Measurements from ENCODE around the gene ANKS1B.
"Not testable (repeated sequence)": the region's sequence is repeated elsewhere in the genome, so short reads cannot be mapped to it uniquely, and the experiment has no call there.

ANKS1B gene

GRCh38 chr12:99611599-99611998, 373.1 kb downstream of the ANKS1B start:
- Histone ChIP-seq H3K4me3 (no peak overlapping the region), H3K27ac (no peak overlapping the region), H3K4me1 (no peaks in the 10 kb centered on the region), H3K9me3 (no peaks in the 10 kb centered on the region), H3K27me3 (no peaks in the 10 kb centered on the region), H3K36me3 (no peaks in the 10 kb centered on the region)
- DNase-seq: no peak
- intact Hi-C loops (cut with DNase I; ENCODE audit: low total_unique reads): no loop called here
- TF ChIP-seq CTCF (IDR thresholded peaks at IDR 0.05): no peak

GRCh38 chr12:99611117-99611516, 373.6 kb downstream of the ANKS1B start:
- Histone ChIP-seq H3K27ac (no peak overlapping the region), H3K4me1 (no peaks in the 10 kb centered on the region), H3K36me3 (no peaks in the 10 kb centered on the region), H3K4me3 (no peak overlapping the region), H3K9me3 (no peaks in the 10 kb centered on the region), H3K27me3 (no peaks in the 10 kb centered on the region)
- intact Hi-C loops (cut with DNase I; ENCODE audit: low total_unique reads): no loop called here
- no peak for DNase-seq
- TF ChIP-seq CTCF (IDR thresholded peaks at IDR 0.05): no peak

GRCh38 chr12:99609455-99610181, 375.1 kb downstream of the ANKS1B start:
- Histone ChIP-seq H3K27me3 (no peaks in the 10 kb centered on the region), H3K36me3 (no peaks in the 10 kb centered on the region), H3K4me3 (no peak overlapping the region), H3K9me3 (no peaks in the 10 kb centered on the region), H3K27ac (no peak overlapping the region), H3K4me1 (no peaks in the 10 kb centered on the region)
- no peak for TF ChIP-seq CTCF (IDR thresholded peaks at IDR 0.05)
- no peak for DNase-seq
- intact Hi-C loops (cut with DNase I; ENCODE audit: low total_unique reads): no loop called here

GRCh38 chr12:99600388-99600787, 384.3 kb downstream of the ANKS1B start:
- no peak overlapping the region for H3K4me3 ChIP-seq
- DNase-seq: no peak
- H3K9me3 ChIP-seq: no peaks in the 10 kb centered on the region
- no peaks in the 10 kb centered on the region for H3K36me3 ChIP-seq
- intact Hi-C loops (cut with DNase I; ENCODE audit: low total_unique reads): no loop called here
- TF ChIP-seq CTCF (IDR thresholded peaks at IDR 0.05): no peak
- H3K27me3 ChIP-seq: no peaks in the 10 kb centered on the region
- no peak overlapping the region for H3K27ac ChIP-seq
- H3K4me1 ChIP-seq: no peaks in the 10 kb centered on the region

DNA sequence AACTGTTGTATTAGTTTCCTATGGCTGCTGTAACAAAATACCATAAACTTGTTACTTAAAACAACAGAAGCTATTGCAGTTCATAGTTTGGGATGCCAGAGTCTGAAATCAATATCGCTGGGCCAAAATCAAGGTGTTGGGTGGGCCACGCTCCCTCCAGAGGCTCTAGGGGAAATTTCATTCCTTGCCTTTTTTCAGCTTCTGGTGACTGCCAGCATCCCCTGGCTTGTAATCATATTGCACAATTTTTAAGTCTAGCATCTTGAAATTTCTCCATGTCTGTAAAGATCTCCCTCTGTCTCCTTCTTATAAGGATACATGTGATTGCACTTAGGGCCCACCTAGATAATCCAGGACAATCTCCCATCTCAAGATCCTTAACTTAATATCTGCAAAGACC, 386.0 kb downstream of the ANKS1B start:
- no peak for TF ChIP-seq CTCF (IDR thresholded peaks at IDR 0.05)
- Histone ChIP-seq H3K4me1 (no peaks in the 10 kb centered on the region), H3K9me3 (no peaks in the 10 kb centered on the region), H3K4me3 (no peak overlapping the region), H3K36me3 (no peaks in the 10 kb centered on the region), H3K27ac (no peak overlapping the region), H3K27me3 (no peaks in the 10 kb centered on the region)
- no peak for DNase-seq
- intact Hi-C loops (cut with DNase I; ENCODE audit: low total_unique reads): no loop called here

DNA sequence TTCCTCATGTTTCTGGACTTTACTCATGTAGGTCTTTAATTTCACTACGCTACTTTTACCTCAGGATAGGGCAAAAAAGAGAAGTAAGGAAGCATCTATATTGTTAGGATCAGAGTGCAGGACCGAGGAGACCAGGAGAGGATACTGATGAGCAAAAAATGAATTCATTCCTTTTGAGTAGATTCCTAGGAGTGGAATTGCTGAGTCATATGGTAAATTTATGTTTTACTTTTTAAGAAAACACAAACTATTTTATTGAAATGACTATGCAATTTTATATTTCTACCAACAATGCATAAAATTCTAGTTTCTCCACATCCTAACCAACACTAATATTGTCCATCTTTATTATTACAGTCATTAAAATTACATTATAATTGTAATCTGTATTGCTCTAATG, 388.0 kb downstream of the ANKS1B start:
- H3K4me1 ChIP-seq: no peaks in the 10 kb centered on the region
- no peak for DNase-seq
- no peak for TF ChIP-seq CTCF (IDR thresholded peaks at IDR 0.05)
- no peak overlapping the region for H3K4me3 ChIP-seq
- no peaks in the 10 kb centered on the region for H3K27me3 ChIP-seq
- intact Hi-C loops (cut with DNase I; ENCODE audit: low total_unique reads): no loop called here
- H3K9me3 ChIP-seq: no peaks in the 10 kb centered on the region
- H3K36me3 ChIP-seq: no peaks in the 10 kb centered on the region
- H3K27ac ChIP-seq: no peak overlapping the region

- H3K36me3 ChIP-seq, H3K27me3 ChIP-seq, DNase-seq, H3K27ac ChIP-seq, H3K4me3 ChIP-seq, H3K4me1 ChIP-seq, H3K9me3 ChIP-seq: not testable (repeated sequence)
- intact Hi-C loops (cut with DNase I; ENCODE audit: low total_unique reads): loop anchor here (5.0 kb wide), 1 partner anchor 1795 kb away; no protein-coding TSS in a partner anchor
Measured at GRCh38 chr12:99577125-99577524, 407.6 kb downstream of the ANKS1B start.
